Stomach smooth muscle (tissue), 2 donors: Measurements from ENCODE around the gene EIF4G3.
A peak's percentile ranks its signal among the peaks of the same experiment; 100 is the strongest.
"Not testable (repeated sequence)": the region's sequence is repeated elsewhere in the genome, so short reads cannot be mapped to it uniquely, and the experiment has no call there.

Experiments used
- H3K27ac ChIP-seq: one replicate; pipeline ENCODE4 v1.7.0; 2013; ENCODE audit warnings: mild to moderate bottlenecking, low read length, inconsistent platforms
- H3K27me3 ChIP-seq, 2 donors: one replicate each; pipeline ENCODE4 v1.7.0; 2013; ENCODE audit warnings: low read length in 2 of 2; ENCODE audit not compliant: insufficient read depth in 2 of 2, control insufficient read depth in 1 of 2
- H3K36me3 ChIP-seq, 2 donors: one replicate each; pipeline ENCODE4 v1.7.0; 2013; ENCODE audit warnings: low read length in 2 of 2; ENCODE audit not compliant: control insufficient read depth in 2 of 2, insufficient read depth in 2 of 2
- H3K4me1 ChIP-seq: one replicate; pipeline ENCODE4 v1.7.0; 2013; ENCODE audit warnings: low read length; ENCODE audit not compliant: control insufficient read depth, insufficient read depth
- H3K4me3 ChIP-seq, 2 donors: one replicate each; pipeline ENCODE4 v1.7.0; 2013; ENCODE audit warnings: low read length in 2 of 2
- H3K9ac ChIP-seq, 2 donors: one replicate each; pipeline ENCODE4 v1.7.0; 2013; ENCODE audit warnings: low read length in 2 of 2, mild to moderate bottlenecking in 1 of 2
- H3K9me3 ChIP-seq, 2 donors: one replicate each; pipeline ENCODE4 v1.7.0; 2013; ENCODE audit warnings: low read length in 2 of 2; ENCODE audit not compliant: control insufficient read depth in 2 of 2
- donor health status: healthy.
- donor health status: Pancreatic carcinoma.

Gene EIF4G3

GRCh38 chr1:21032741-21033140 lies 144.0 kb downstream of the EIF4G3 start:
- no peaks in the 10 kb centered on the region for H3K9me3 ChIP-seq
- H3K9ac ChIP-seq = no peak overlapping the region
- no peaks in the 10 kb centered on the region for H3K36me3 ChIP-seq
- H3K4me1 ChIP-seq = peaks cover 8% of the 10 kb centered on the region
- no peak overlapping the region for H3K27ac ChIP-seq
- H3K27me3 ChIP-seq = no peaks in the 10 kb centered on the region
- H3K4me3 ChIP-seq = no peak overlapping the region

GRCh38 chr1:21030181-21030580 lies 146.5 kb downstream of the EIF4G3 start:
- peaks cover 4% of the 10 kb centered on the region for H3K4me1 ChIP-seq
- H3K27ac ChIP-seq = no peak overlapping the region
- no peaks in the 10 kb centered on the region for H3K36me3 ChIP-seq
- H3K9me3 ChIP-seq = no peaks in the 10 kb centered on the region
- H3K4me3 ChIP-seq = no peak overlapping the region
- no peaks in the 10 kb centered on the region for H3K27me3 ChIP-seq
- no peak overlapping the region for H3K9ac ChIP-seq

GRCh38 chr1:21028520-21029145 lies 148.1 kb downstream of the EIF4G3 start:
- Histone ChIP-seq H3K36me3 (no peaks in the 10 kb centered on the region), H3K9me3 (no peaks in the 10 kb centered on the region), H3K9ac (no peak overlapping the region), H3K27ac (no peak overlapping the region), H3K27me3 (no peaks in the 10 kb centered on the region), H3K4me1 (no peaks in the 10 kb centered on the region), H3K4me3 (no peak overlapping the region)

- Histone ChIP-seq H3K36me3 (no peaks in the 10 kb centered on the region), H3K27ac (no peak overlapping the region), H3K27me3 (no peaks in the 10 kb centered on the region), H3K4me1 (no peaks in the 10 kb centered on the region), H3K9me3 (no peaks in the 10 kb centered on the region), H3K9ac (no peak overlapping the region), H3K4me3 (no peak overlapping the region)
These were observed 148.9 kb downstream of the EIF4G3 start for GRCh38 chr1:21027805-21028204.

- no peak overlapping the region for H3K9ac ChIP-seq
- H3K27me3 ChIP-seq = no peaks in the 10 kb centered on the region
- no peaks in the 10 kb centered on the region for H3K9me3 ChIP-seq
- H3K4me3 ChIP-seq = no peak overlapping the region
- no peaks in the 10 kb centered on the region for H3K36me3 ChIP-seq
- H3K27ac ChIP-seq = no peak overlapping the region
- peaks cover 9% of the 10 kb centered on the region for H3K4me1 ChIP-seq
These were observed 151.8 kb downstream of the EIF4G3 start for GRCh38 chr1:21024918-21025317.

- H3K9me3 ChIP-seq, H3K4me3 ChIP-seq, H3K4me1 ChIP-seq, H3K27ac ChIP-seq, H3K27me3 ChIP-seq, H3K36me3 ChIP-seq, H3K9ac ChIP-seq: not testable (repeated sequence)
These were observed 152.4 kb downstream of the EIF4G3 start for GRCh38 chr1:21024136-21024896.

- Histone ChIP-seq H3K27me3 (no peaks in the 10 kb centered on the region), H3K4me1 (peaks cover 9% of the 10 kb centered on the region), H3K9ac (no peak overlapping the region), H3K4me3 (peak overlapping the region in 1 of 2 donors; percentile 35), H3K36me3 (no peaks in the 10 kb centered on the region), H3K27ac (peak overlapping the region; percentile 56), H3K9me3 (no peaks in the 10 kb centered on the region)
These were observed 154.2 kb downstream of the EIF4G3 start for GRCh38 chr1:21022279-21023040.

GRCh38 chr1:21021311-21021710 lies 155.4 kb downstream of the EIF4G3 start:
- Histone ChIP-seq H3K4me3 (no peak overlapping the region), H3K36me3 (no peaks in the 10 kb centered on the region), H3K27ac (no peak overlapping the region), H3K27me3 (no peaks in the 10 kb centered on the region), H3K9me3 (no peaks in the 10 kb centered on the region), H3K9ac (no peak overlapping the region), H3K4me1 (peaks cover 9% of the 10 kb centered on the region)

- H3K27ac ChIP-seq = no peak overlapping the region
- no peak overlapping the region for H3K4me3 ChIP-seq
- H3K36me3 ChIP-seq = no peaks in the 10 kb centered on the region
- H3K4me1 ChIP-seq = peaks cover 9% of the 10 kb centered on the region
- H3K27me3 ChIP-seq = no peaks in the 10 kb centered on the region
- H3K9ac ChIP-seq = no peak overlapping the region
- H3K9me3 ChIP-seq = no peaks in the 10 kb centered on the region
These were observed 156.5 kb downstream of the EIF4G3 start for GRCh38 chr1:21020151-21020550.

- peaks cover 9% of the 10 kb centered on the region for H3K4me1 ChIP-seq
- H3K4me3 ChIP-seq = no peak overlapping the region
- no peaks in the 10 kb centered on the region for H3K27me3 ChIP-seq
- no peak overlapping the region for H3K27ac ChIP-seq
- no peak overlapping the region for H3K9ac ChIP-seq
- no peaks in the 10 kb centered on the region for H3K36me3 ChIP-seq
- H3K9me3 ChIP-seq = no peaks in the 10 kb centered on the region
These were observed 158.0 kb downstream of the EIF4G3 start for GRCh38 chr1:21018673-21019072.
